HFFc6 (cell line): ENCODE measurements around the gene KIT. TPM values are rescaled to one million over a fixed set of nuclear protein-coding genes. Genes with fewer than 3 reads are reported as not detected.

Source experiments
- DNase-seq: peaks from one replicate; pipeline ENCODE4 v3.0.0-alpha.2; 2018
- H3K27ac Mint-ChIP-seq: 2 replicates; pipeline ENCODE4 v1.8.0; 2020; ENCODE audit warnings: mild to moderate bottlenecking, mixed read lengths
- H3K27me3 Mint-ChIP-seq: 2 replicates; pipeline ENCODE4 v1.8.0; 2021; ENCODE audit warnings: mild to moderate bottlenecking, moderate library complexity, mixed read lengths; ENCODE audit not compliant: insufficient read depth
- H3K36me3 Mint-ChIP-seq: 2 replicates; pipeline ENCODE4 v1.8.0; 2021; ENCODE audit warnings: low read depth, mixed read lengths
- H3K4me1 Mint-ChIP-seq: 2 replicates; pipeline ENCODE4 v1.8.0; 2020; ENCODE audit warnings: low read depth, mixed read lengths
- H3K4me3 Mint-ChIP-seq: 2 replicates; pipeline ENCODE4 v1.8.0; 2020; ENCODE audit warnings: mild to moderate bottlenecking, moderate library complexity, mixed read lengths
- H3K9me3 Mint-ChIP-seq: 2 replicates; pipeline ENCODE4 v1.8.0; 2020; ENCODE audit warnings: mild to moderate bottlenecking, mixed read lengths
- total RNA-seq, 6 experiments: library from RNA; stranded (reverse); fragmentation: NEBNext Ultra II Directional; extraction: Animal tissue kit (Norgen Biotek cat#: 25700); gene quantifications; 2 replicates in 1 of 6; 3 replicates in 5 of 6; pipeline ENCODE4 v1.2.3, GENCODE V29; 2021
- TF ChIP-seq, protein P1 (sequence below): fragments of 200-600 bp; sonication (generic); IDR thresholded peaks from 2 replicates; pipeline ENCODE4 v1.5.0; 2021; ENCODE audit warnings: antibody characterized with exemption, mild to moderate bottlenecking

KIT gene
- total RNA-seq, 6 experiments from 2014 or later: 0.11 to 1.2 (median 0.26) TPM

- Mint-ChIP-seq H3K36me3 (no peaks in the 10 kb centered on the region), H3K9me3 (no peaks in the 10 kb centered on the region)
Measured at GRCh38 chr4:54726907-54727306, 69.2 kb downstream of the KIT start.

GRCh38 chr4:54727346-54727745 is 69.6 kb downstream of the KIT start:
- H3K27ac Mint-ChIP-seq: no peak overlapping the region

More at GRCh38 chr4:54726907-54727306, 69.2 kb downstream of the KIT start:
- H3K4me3 Mint-ChIP-seq: no peak overlapping the region
- H3K27ac Mint-ChIP-seq: no peak overlapping the region
- H3K27me3 Mint-ChIP-seq: no peaks in the 10 kb centered on the region; the same call in 1 of the 2 replicates
- TF ChIP-seq, protein P1, sequence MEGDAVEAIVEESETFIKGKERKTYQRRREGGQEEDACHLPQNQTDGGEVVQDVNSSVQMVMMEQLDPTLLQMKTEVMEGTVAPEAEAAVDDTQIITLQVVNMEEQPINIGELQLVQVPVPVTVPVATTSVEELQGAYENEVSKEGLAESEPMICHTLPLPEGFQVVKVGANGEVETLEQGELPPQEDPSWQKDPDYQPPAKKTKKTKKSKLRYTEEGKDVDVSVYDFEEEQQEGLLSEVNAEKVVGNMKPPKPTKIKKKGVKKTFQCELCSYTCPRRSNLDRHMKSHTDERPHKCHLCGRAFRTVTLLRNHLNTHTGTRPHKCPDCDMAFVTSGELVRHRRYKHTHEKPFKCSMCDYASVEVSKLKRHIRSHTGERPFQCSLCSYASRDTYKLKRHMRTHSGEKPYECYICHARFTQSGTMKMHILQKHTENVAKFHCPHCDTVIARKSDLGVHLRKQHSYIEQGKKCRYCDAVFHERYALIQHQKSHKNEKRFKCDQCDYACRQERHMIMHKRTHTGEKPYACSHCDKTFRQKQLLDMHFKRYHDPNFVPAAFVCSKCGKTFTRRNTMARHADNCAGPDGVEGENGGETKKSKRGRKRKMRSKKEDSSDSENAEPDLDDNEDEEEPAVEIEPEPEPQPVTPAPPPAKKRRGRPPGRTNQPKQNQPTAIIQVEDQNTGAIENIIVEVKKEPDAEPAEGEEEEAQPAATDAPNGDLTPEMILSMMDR: no peak
- no peak for DNase-seq
- H3K4me1 Mint-ChIP-seq: no peaks in the 10 kb centered on the region

GRCh38 chr4:54728368-54728767 is 70.6 kb downstream of the KIT start:
- H3K27me3 Mint-ChIP-seq: no peaks in the 10 kb centered on the region; the same call in 1 of the 2 replicates
- no peaks in the 10 kb centered on the region for H3K36me3 Mint-ChIP-seq
- no peaks in the 10 kb centered on the region for H3K9me3 Mint-ChIP-seq
- DNase-seq: no peak
- H3K4me3 Mint-ChIP-seq: no peak overlapping the region
- TF ChIP-seq, protein P1: no peak
- no peak overlapping the region for H3K27ac Mint-ChIP-seq
- H3K4me1 Mint-ChIP-seq: no peaks in the 10 kb centered on the region

More at GRCh38 chr4:54727346-54727745, 69.6 kb downstream of the KIT start:
- no peaks in the 10 kb centered on the region for H3K4me1 Mint-ChIP-seq
- no peaks in the 10 kb centered on the region; the same call in 1 of the 2 replicates for H3K27me3 Mint-ChIP-seq
- no peak for DNase-seq
- no peaks in the 10 kb centered on the region for H3K9me3 Mint-ChIP-seq
- TF ChIP-seq, protein P1: no peak
- H3K4me3 Mint-ChIP-seq: no peak overlapping the region
- H3K36me3 Mint-ChIP-seq: no peaks in the 10 kb centered on the region

DNA sequence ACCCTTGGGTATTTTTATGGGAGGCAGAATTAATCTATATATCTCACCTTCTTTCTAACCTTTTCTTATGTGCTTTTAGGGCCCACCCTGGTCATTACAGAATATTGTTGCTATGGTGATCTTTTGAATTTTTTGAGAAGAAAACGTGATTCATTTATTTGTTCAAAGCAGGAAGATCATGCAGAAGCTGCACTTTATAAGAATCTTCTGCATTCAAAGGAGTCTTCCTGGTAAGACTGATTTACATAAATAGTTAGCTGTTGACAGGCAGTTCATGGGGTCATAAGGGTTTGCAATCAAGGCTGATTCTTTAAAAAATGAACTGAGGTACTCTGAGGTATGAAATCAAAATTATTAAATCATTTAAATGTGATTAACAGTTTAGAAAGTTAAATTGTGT is 71.5 kb downstream of the KIT start:
- Mint-ChIP-seq H3K27me3 (no peaks in the 10 kb centered on the region; the same call in 1 of the 2 replicates), H3K36me3 (no peaks in the 10 kb centered on the region), H3K9me3 (no peaks in the 10 kb centered on the region), H3K4me1 (no peaks in the 10 kb centered on the region), H3K4me3 (no peak overlapping the region), H3K27ac (no peak overlapping the region)
- DNase-seq: no peak
- TF ChIP-seq, protein P1: no peak

DNA sequence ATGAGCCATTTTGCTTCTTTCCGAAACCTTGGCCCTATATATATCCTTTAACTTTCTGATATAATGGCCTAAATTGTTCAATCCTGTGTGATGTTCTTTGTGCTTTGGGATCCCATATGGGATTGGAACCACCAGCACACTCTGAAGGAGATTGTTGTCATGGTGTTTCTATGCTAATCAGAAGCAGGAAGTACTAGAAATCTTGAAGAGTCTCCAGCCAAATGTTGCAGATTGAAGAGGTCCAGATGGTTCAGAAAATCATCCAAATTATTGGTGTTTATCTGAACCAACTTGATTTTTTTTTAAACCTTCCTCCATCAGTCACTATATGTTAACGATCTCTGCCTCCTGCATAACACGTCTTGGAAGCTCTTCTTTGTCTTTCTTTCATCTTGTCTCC is 72.8 kb downstream of the KIT start:
- H3K4me3 Mint-ChIP-seq: no peak overlapping the region
- H3K27ac Mint-ChIP-seq: no peak overlapping the region
- DNase-seq: no peak
- TF ChIP-seq, protein P1: no peak
- H3K27me3 Mint-ChIP-seq: no peaks in the 10 kb centered on the region; the same call in 1 of the 2 replicates
- no peaks in the 10 kb centered on the region for H3K4me1 Mint-ChIP-seq
- H3K9me3 Mint-ChIP-seq: no peaks in the 10 kb centered on the region
- no peaks in the 10 kb centered on the region for H3K36me3 Mint-ChIP-seq

DNA sequence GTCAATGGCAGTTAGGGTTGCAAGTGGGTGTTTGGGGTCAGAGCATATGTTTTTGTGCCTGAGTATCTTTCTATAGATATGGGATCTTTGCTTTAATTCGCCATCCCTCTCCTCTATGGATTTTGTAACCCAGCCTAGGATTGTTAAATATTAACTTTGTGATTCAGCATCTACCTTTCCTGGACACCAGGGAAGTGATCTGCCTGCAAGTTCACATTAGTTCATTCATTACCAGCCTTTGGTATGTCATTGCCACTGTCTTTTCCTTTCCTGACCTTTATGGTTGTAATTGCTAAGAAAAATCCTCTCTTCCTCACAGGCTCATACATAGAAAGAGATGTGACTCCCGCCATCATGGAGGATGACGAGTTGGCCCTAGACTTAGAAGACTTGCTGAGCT is 73.8 kb downstream of the KIT start:
- Mint-ChIP-seq H3K9me3 (no peaks in the 10 kb centered on the region), H3K27me3 (no peaks in the 10 kb centered on the region; the same call in 1 of the 2 replicates), H3K4me3 (no peak overlapping the region), H3K36me3 (no peaks in the 10 kb centered on the region), H3K4me1 (no peaks in the 10 kb centered on the region), H3K27ac (no peak overlapping the region)
- DNase-seq: no peak
- TF ChIP-seq, protein P1: no peak
